OCI-LY7 (cell line): Measurements from ENCODE around the gene SLC29A1. TPM values are rescaled to one million over a fixed set of nuclear protein-coding genes. Genes with fewer than 3 reads are reported as not detected.

Source experiments
- BruUV-seq: library from RNA; stranded (reverse); fragments of 400-500 nt; replicated peaks from 2 replicates; lab custom pipeline; 2021; lab: Mats Ljungman, UMichigan
- CTCF ChIA-PET: fragments of 300-600 bp; sonication (Branson Sonifier 250); formaldehyde crosslinking; loops from one replicate; lab custom pipeline; 2022; ENCODE audit warnings: antibody characterized with exemption; ENCODE audit not compliant: unreplicated experiment; lab: Charles Lee
- POLR2A ChIA-PET: fragments of 300-600 bp; sonication (Branson Sonifier 250); formaldehyde crosslinking; loops from one replicate; lab custom pipeline; 2022; ENCODE audit warnings: antibody characterized with exemption; lab: Charles Lee
- DNase-seq: peaks from one replicate; pipeline ENCODE4 v3.0.0-alpha.2; 2015; ENCODE audit warnings: low spot score
- H2AFZ ChIP-seq: fragments of 200-600 bp; sonication (generic), shearing (Covaris generic); 2 replicates; pipeline ENCODE4 v1.6.1; 2014; ENCODE audit warnings: mild to moderate bottlenecking, antibody characterized with exemption, low read length, moderate library complexity
- H3K27ac ChIP-seq: fragments of 200-600 bp; sonication (generic); 2 replicates; pipeline ENCODE4 v1.5.1; 2014; ENCODE audit warnings: mixed run types, low read depth, mild to moderate bottlenecking, moderate library complexity, low read length, inconsistent platforms; ENCODE audit not compliant: poor library complexity, severe bottlenecking
- H3K36me3 ChIP-seq: fragments of 200-600 bp; sonication (generic); 2 replicates; pipeline ENCODE4 v1.6.1; 2014; ENCODE audit warnings: mild to moderate bottlenecking, antibody characterized with exemption, low read length, moderate library complexity, mixed read lengths; ENCODE audit not compliant: insufficient read depth
- H3K4me1 ChIP-seq: fragments of 200-600 bp; sonication (generic); 2 replicates; pipeline ENCODE4 v1.5.1; 2014; ENCODE audit warnings: mild to moderate bottlenecking, low read length; ENCODE audit not compliant: insufficient read depth, poor library complexity, severe bottlenecking
- H3K4me2 ChIP-seq: fragments of 200-600 bp; sonication (generic); 2 replicates; pipeline ENCODE4 v1.6.1; 2014; ENCODE audit warnings: mild to moderate bottlenecking, low read length
- H3K4me3 ChIP-seq: fragments of 200-600 bp; sonication (generic); 2 replicates; pipeline ENCODE4 v1.5.1; 2014; ENCODE audit warnings: mild to moderate bottlenecking, low read depth, low read length; ENCODE audit not compliant: poor library complexity, severe bottlenecking
- H3K79me2 ChIP-seq: fragments of 200-600 bp; sonication (generic); 2 replicates; pipeline ENCODE4 v1.6.1; 2016; ENCODE audit warnings: low read depth, mild to moderate bottlenecking, low read length, moderate library complexity, mixed read lengths; ENCODE audit not compliant: insufficient read depth
- H3K9me2 ChIP-seq: fragments of 200-600 bp; sonication (generic); 2 replicates; pipeline ENCODE4 v1.6.1; 2016; ENCODE audit warnings: mild to moderate bottlenecking, low read length, mixed read lengths; ENCODE audit not compliant: insufficient read depth
- H3K9me3 ChIP-seq: fragments of 200-600 bp; sonication (generic); 2 replicates; pipeline ENCODE4 v1.6.1; 2014; ENCODE audit warnings: mild to moderate bottlenecking, mixed run types, low read length, mixed read lengths
- H4K20me1 ChIP-seq: fragments of 200-600 bp; sonication (generic); 2 replicates; pipeline ENCODE4 v1.6.1; 2014; ENCODE audit warnings: mild to moderate bottlenecking, antibody characterized with exemption, low read length, moderate library complexity, mixed read lengths; ENCODE audit not compliant: insufficient read depth
- CTCF ChIP-seq: fragments of 200-600 bp; sonication (generic); conservative IDR thresholded peaks from 2 replicates; pipeline ENCODE4 v1.5.1; 2014; ENCODE audit warnings: mild to moderate bottlenecking, antibody characterized with exemption, low read length, moderate library complexity, mixed read lengths
- EZH2phosphoT487 ChIP-seq: fragments of 200-600 bp; sonication (generic); IDR thresholded peaks from 2 replicates; pipeline ENCODE4 v1.6.1; 2018; ENCODE audit warnings: low read depth, borderline replicate concordance, mild to moderate bottlenecking, mixed run types, antibody characterized with exemption, low read length, moderate library complexity, mixed read lengths
- intact Hi-C: fragments of 100-400 bp; cut with micrococcal nuclease; formaldehyde crosslinking; loops from one replicate; pipeline ENCODE4 v1.10.0; 2022; ENCODE audit not compliant: unreplicated experiment
- total RNA-seq, 2 experiments: library from RNA; depleted of rRNA in 1 of 2; stranded (reverse); fragments of >200 nt in 1 of 2; shearing (Covaris generic) in 1 of 2; gene quantifications; 2 replicates each; pipeline ENCODE4 v1.2.3, GENCODE V29; 2014 to 2022

The SLC29A1 gene
- total RNA-seq, 2 experiments from 2014 or later, result 52.6 to 64.6 TPM

GRCh38 chr6:44251576-44252524 is 28.5 kb downstream of the SLC29A1 start:
- Histone ChIP-seq H3K4me1 (peaks cover 73% of the 10 kb centered on the region), H4K20me1 (peaks cover 51% of the 10 kb centered on the region), H3K9me3 (no peaks in the 10 kb centered on the region), H3K4me2 (peak overlapping the region; percentile 14; the same call in 1 of the 2 replicates), H3K4me3 (no peak overlapping the region), H2AFZ (no peak overlapping the region), H3K27ac (no peak overlapping the region), H3K9me2 (no peaks in the 10 kb centered on the region), H3K79me2 (peaks cover 51% of the 10 kb centered on the region), H3K36me3 (peaks cover 93% of the 10 kb centered on the region)
- intact Hi-C loops, result no loop called here
- DNase-seq, result no peak
- TF ChIP-seq EZH2phosphoT487 (no peak), CTCF (no peak)
- BruUV-seq, result no TSS peak
- POLR2A ChIA-PET, result interaction anchor here (0.7 to 1.0 kb wide), 2 partner anchors 27 to 57 kb away, joined by 3 read pairs; no protein-coding TSS in a partner anchor
- CTCF ChIA-PET, result no interaction called here

GRCh38 chr6:44253307-44254101 is 30.1 kb downstream of the SLC29A1 start:
- TSS peak; percentile 60 for BruUV-seq
- H3K79me2 ChIP-seq, result peaks cover 35% of the 10 kb centered on the region
- H4K20me1 ChIP-seq, result peaks cover 36% of the 10 kb centered on the region
- intact Hi-C loops, result no loop called here
- no peak overlapping the region for H3K4me3 ChIP-seq
- peak overlapping the region; percentile 4; the same call in 1 of the 2 replicates for H3K4me2 ChIP-seq
- peak; percentile 53 for DNase-seq
- no peaks in the 10 kb centered on the region for H3K9me3 ChIP-seq
- H2AFZ ChIP-seq, result no peak overlapping the region
- no peaks in the 10 kb centered on the region for H3K9me2 ChIP-seq
- ChIA-PET POLR2A (interaction anchor here (1.4 kb wide), 1 partner anchor 11 kb away, joined by 4 read pairs; no protein-coding TSS in a partner anchor), CTCF (no interaction called here)
- H3K27ac ChIP-seq, result no peak overlapping the region
- TF ChIP-seq EZH2phosphoT487 (no peak), CTCF (peak; percentile 78)
- H3K36me3 ChIP-seq, result peaks cover 87% of the 10 kb centered on the region
- peaks cover 79% of the 10 kb centered on the region for H3K4me1 ChIP-seq
